GM21717 (cell line): ENCODE data around the gene PHRF1.
"Not testable (repeated sequence)": the region's sequence is repeated elsewhere in the genome, so short reads cannot be mapped to it uniquely, and the experiment has no call there.

ENCODE experiments used
- ATAC-seq: cut with Tn5 transposase; IDR thresholded peaks from one replicate; pipeline ENCODE4 v1.9.1; 2021; ENCODE audit warnings: mild to moderate bottlenecking, moderate library complexity; ENCODE audit not compliant: unreplicated experiment

The PHRF1 gene

DNA sequence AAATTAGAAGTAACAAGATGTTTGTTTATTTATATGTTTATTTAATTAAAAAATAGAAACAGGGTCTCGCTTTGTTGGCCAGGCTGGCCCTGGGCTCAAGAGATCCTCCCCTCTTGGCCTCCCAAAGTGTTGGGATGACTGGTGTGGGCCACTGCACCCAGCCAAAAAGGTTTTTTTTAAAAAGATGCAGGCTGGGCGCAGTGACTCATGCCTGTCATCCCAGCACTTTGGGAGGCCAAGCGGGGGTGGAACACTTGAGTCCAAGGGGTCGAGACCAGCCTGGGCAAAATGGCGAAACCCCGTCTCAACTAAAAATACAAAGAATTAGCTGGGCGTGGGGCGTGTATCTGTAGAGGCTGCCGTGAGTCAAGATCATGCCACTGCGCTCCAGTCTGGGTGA lies 74.2 kb downstream of the PHRF1 start:
- no peak for ATAC-seq

- not testable (repeated sequence) for ATAC-seq
Measured at GRCh38 chr11:653136-653535, 76.9 kb downstream of the PHRF1 start.

DNA sequence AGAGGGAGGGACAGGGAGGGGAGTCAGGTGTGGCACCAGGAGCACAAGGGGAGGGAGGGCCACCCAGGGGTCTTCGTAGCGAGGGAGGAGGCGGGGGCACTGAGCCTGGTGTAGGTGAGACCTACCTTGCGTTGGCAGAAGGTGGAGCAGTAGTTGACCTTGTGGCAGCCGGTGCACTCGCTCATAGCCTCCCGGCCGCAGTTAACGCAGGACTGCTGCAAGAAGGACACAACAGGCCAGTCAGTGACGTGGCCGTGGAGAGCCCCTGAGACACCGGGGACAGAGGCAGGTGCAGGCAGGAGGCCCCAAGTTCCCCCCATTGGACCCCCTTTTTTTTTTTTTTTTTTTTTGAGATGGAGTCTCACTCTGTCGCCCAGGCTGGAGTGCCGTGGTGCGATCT lies 77.6 kb downstream of the PHRF1 start:
- ATAC-seq = no peak

DNA sequence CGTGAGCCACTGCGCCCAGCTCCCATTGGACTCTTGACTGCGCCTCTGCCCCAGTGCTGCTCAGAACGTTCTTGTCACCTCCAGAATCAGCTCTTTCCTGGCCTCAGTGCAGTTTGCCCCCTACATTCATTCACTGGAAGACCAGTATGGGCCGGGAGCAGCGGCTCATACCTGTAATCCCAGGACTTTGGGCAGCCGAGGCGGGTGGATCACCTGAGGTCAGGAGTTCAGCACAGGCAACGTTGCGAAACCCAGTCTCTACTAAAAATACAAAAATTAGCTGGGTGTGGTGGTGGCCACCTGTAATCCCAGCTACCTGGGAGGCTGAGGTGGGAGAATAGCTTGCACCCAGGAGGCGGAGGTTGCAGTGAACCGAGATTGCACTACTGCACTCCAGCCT lies 78.2 kb downstream of the PHRF1 start:
- ATAC-seq = not testable (repeated sequence)

GRCh38 chr11:655036-655726 lies 78.9 kb downstream of the PHRF1 start:
- no peak for ATAC-seq

GRCh38 chr11:656426-656825 lies 80.2 kb downstream of the PHRF1 start:
- no peak for ATAC-seq

DNA sequence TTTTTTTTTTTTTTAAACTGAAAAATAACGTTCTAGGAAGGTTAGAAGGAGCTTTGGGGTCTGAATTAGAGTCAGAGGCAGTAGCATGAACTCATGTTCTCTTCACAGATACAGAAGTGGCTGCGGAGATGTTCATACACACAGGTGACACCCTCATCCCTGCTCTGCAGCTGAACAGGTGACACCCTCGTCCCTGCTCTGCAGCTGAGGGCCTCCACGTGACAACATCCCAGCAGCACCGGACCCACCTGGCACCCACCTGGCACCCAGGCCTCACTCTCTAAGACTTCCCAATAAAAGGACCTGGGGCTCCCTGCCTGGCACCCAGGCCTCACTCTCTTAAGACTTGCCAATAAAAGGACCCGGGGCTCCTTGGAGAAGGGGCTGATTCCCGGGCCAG lies 80.6 kb downstream of the PHRF1 start:
- ATAC-seq = no peak

- ATAC-seq = no peak
Measured at GRCh38 chr11:657691-658126, 81.4 kb downstream of the PHRF1 start.

DNA sequence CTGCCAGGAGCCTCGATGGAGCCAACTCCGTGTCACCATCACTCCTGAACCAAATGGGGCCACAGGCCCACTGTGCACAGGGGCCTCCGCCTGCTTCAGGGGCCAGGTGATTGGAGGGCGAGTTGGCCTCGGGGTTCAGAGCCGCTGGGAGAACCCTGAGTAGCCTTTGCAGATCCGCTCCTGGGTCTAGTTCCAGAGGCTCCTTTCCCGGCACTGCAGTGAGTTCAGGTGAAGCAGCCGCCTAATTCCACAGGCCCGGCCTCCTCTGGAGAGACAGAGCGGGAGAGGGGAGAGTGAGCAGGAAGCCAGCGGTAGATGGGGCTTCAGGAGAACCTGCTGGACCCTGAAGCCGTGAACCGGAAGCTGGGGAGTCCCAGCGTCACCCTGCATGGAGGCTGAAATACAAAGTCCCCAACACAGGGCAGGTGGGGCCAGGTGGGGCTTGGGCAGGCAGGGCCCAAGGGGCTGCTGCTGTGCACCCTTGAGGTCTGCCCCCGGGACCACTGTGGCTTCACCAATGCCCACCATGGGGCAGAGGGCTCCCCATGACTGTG lies 83.3 kb downstream of the PHRF1 start:
- no peak for ATAC-seq

DNA sequence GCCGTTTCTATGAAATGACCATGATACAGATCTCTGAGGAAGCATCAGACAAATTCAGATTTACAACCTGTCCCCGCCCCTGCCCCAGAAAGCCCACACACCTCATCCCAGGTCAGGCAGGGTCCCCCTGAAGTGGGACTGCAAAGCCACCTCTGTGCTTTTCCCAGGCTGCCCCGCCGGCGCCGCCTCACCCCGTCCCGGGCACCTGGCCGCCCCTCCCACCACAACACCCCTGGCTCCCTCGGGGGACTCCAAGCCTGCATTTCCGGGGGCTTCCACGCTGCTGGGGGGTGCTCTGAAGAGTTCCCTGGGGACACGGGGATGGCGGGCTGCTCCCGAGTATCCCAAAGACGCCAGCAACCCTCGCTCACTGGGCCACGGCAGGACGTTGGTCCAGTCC lies 84.0 kb downstream of the PHRF1 start:
- no peak for ATAC-seq

- ATAC-seq = no peak
Measured at GRCh38 chr11:660681-661444, 84.6 kb downstream of the PHRF1 start.
